ENCODE data around the gene IBSP. TPM values are rescaled to one million over a fixed set of nuclear protein-coding genes. Genes with fewer than 3 reads are reported as not detected.

The IBSP gene
- total and polyA plus RNA-seq, 7 experiments from 2014 or later, result not detected

GRCh38 chr4:87844452-87844851 is 45.1 kb downstream of the IBSP start:
- no peak overlapping the region for H3K4me3 Mint-ChIP-seq
- intact Hi-C loops (cut with micrococcal nuclease), result loop anchor here in 1 of 2 donors (10.0 kb wide), 1 partner anchor 470 kb away; no protein-coding TSS in a partner anchor
- no peaks in the 10 kb centered on the region for H3K36me3 ChIP-seq (ENCODE audit: control insufficient read depth in 2 of 3, insufficient read depth in 3 of 3, low read length in 3 of 3)
- no peak overlapping the region for H3K27ac ChIP-seq (ENCODE audit: low read depth, low read length)
- CTCF ChIA-PET, result no interaction called here
- POLR2A ChIA-PET, result no interaction called here
- no peak for DNase-seq
- no peaks in the 10 kb centered on the region for H3K9me3 ChIP-seq (ENCODE audit: control insufficient read depth in 2 of 3, low read length in 3 of 3)
- peaks cover 0 to 8% of the 10 kb centered on the region in 2 donors for H3K4me1 ChIP-seq (ENCODE audit: control insufficient read depth in 2 of 2, insufficient read depth in 2 of 2, low read length in 2 of 2)
- H3K27me3 ChIP-seq (ENCODE audit: control insufficient read depth in 2 of 2, insufficient read depth in 2 of 2, low read length in 2 of 2), result no peaks in the 10 kb centered on the region
- ATAC-seq, result no peak
- H3K4me1 Mint-ChIP-seq, result peaks cover 7 to 15% (median 13%) of the 10 kb centered on the region in 7 donors
- H3K27me3 Mint-ChIP-seq, result peaks cover 30 to 56% (median 49%) of the 10 kb centered on the region in 5 donors
- no peak overlapping the region for H3K27ac Mint-ChIP-seq
- no peak overlapping the region for H3K4me3 ChIP-seq (ENCODE audit: low read length)
- no peaks in the 10 kb centered on the region for H3K36me3 Mint-ChIP-seq
- H3K9me3 Mint-ChIP-seq, result no peaks in the 10 kb centered on the region

- H3K9me3 ChIP-seq (ENCODE audit: control insufficient read depth in 2 of 3, low read length in 3 of 3), result no peaks in the 10 kb centered on the region
- peaks cover 0 to 9% of the 10 kb centered on the region in 2 donors for H3K4me1 ChIP-seq (ENCODE audit: control insufficient read depth in 2 of 2, insufficient read depth in 2 of 2, low read length in 2 of 2)
- H3K4me3 Mint-ChIP-seq, result peak overlapping the region in 1 of 10 donors; percentile 45
- H3K27me3 Mint-ChIP-seq, result peaks cover 23 to 50% (median 43%) of the 10 kb centered on the region in 5 donors
- H3K27ac Mint-ChIP-seq, result no peak overlapping the region
- no peaks in the 10 kb centered on the region for H3K36me3 Mint-ChIP-seq
- ChIA-PET CTCF (no interaction called here), POLR2A (no interaction called here)
- H3K36me3 ChIP-seq (ENCODE audit: control insufficient read depth in 2 of 3, insufficient read depth in 3 of 3, low read length in 3 of 3), result no peaks in the 10 kb centered on the region
- peaks cover 10 to 21% (median 14%) of the 10 kb centered on the region in 7 donors for H3K4me1 Mint-ChIP-seq
- DNase-seq (no peak), ATAC-seq (no peak)
- no peak overlapping the region for H3K4me3 ChIP-seq (ENCODE audit: low read length)
- no peaks in the 10 kb centered on the region for H3K27me3 ChIP-seq (ENCODE audit: control insufficient read depth in 2 of 2, insufficient read depth in 2 of 2, low read length in 2 of 2)
- H3K27ac ChIP-seq (ENCODE audit: low read depth, low read length), result no peak overlapping the region
- intact Hi-C loops (cut with micrococcal nuclease), result loop anchor here (5.0 to 10.0 kb wide), 2 partner anchors 471 to 694 kb away; no protein-coding TSS in a partner anchor
- H3K9me3 Mint-ChIP-seq, result no peaks in the 10 kb centered on the region
These were observed 46.9 kb downstream of the IBSP start for GRCh38 chr4:87846226-87846625.

GRCh38 chr4:87848622-87849351 is 49.4 kb downstream of the IBSP start:
- peak overlapping the region; percentile 26 for H3K4me3 ChIP-seq (ENCODE audit: low read length)
- peaks cover 10 to 21% (median 14%) of the 10 kb centered on the region in 7 donors for H3K4me1 Mint-ChIP-seq
- peak overlapping the region in 8 of 10 donors; percentile 37 to 78 (median 62) for H3K4me3 Mint-ChIP-seq
- POLR2A ChIA-PET, result no interaction called here
- no peaks in the 10 kb centered on the region for H3K27me3 ChIP-seq (ENCODE audit: control insufficient read depth in 2 of 2, insufficient read depth in 2 of 2, low read length in 2 of 2)
- no peak overlapping the region for H3K27ac ChIP-seq (ENCODE audit: low read depth, low read length)
- peak in 6 of 9 donors; percentile 9 to 37 (median 26) for DNase-seq
- intact Hi-C loops (cut with micrococcal nuclease), result loop anchor here (1.0 to 10.0 kb wide), 7 partner anchors 169 to 696 kb away; no protein-coding TSS in a partner anchor
- H3K9me3 ChIP-seq (ENCODE audit: control insufficient read depth in 2 of 3, low read length in 3 of 3), result no peaks in the 10 kb centered on the region
- ATAC-seq, result peak; percentile 77
- H3K9me3 Mint-ChIP-seq, result no peaks in the 10 kb centered on the region
- no peak overlapping the region for H3K27ac Mint-ChIP-seq
- H3K36me3 ChIP-seq (ENCODE audit: control insufficient read depth in 2 of 3, insufficient read depth in 3 of 3, low read length in 3 of 3), result no peaks in the 10 kb centered on the region
- peaks cover 0 to 9% of the 10 kb centered on the region in 2 donors for H3K4me1 ChIP-seq (ENCODE audit: control insufficient read depth in 2 of 2, insufficient read depth in 2 of 2, low read length in 2 of 2)
- CTCF ChIA-PET, result interaction anchor here (0.6 to 1.7 kb wide), 4 partner anchors 10 to 363 kb away, joined by 3 to 11 read pairs (median 4); no protein-coding TSS in a partner anchor
- H3K36me3 Mint-ChIP-seq, result no peaks in the 10 kb centered on the region
- H3K27me3 Mint-ChIP-seq, result peaks cover 16 to 41% (median 30%) of the 10 kb centered on the region in 5 donors

- Histone ChIP-seq H3K27ac (ENCODE audit: low read depth, low read length) (no peak overlapping the region), H3K4me3 (ENCODE audit: low read length) (no peak overlapping the region), H3K4me1 (ENCODE audit: control insufficient read depth in 2 of 2, insufficient read depth in 2 of 2, low read length in 2 of 2) (peaks cover 0 to 9% of the 10 kb centered on the region in 2 donors), H3K36me3 (ENCODE audit: control insufficient read depth in 2 of 3, insufficient read depth in 3 of 3, low read length in 3 of 3) (no peaks in the 10 kb centered on the region), H3K9me3 (ENCODE audit: control insufficient read depth in 2 of 3, low read length in 3 of 3) (no peaks in the 10 kb centered on the region), H3K27me3 (ENCODE audit: control insufficient read depth in 2 of 2, insufficient read depth in 2 of 2, low read length in 2 of 2) (no peaks in the 10 kb centered on the region)
- H3K36me3 Mint-ChIP-seq, result no peaks in the 10 kb centered on the region
- ChIA-PET POLR2A (no interaction called here), CTCF (interaction anchor here (0.6 to 1.7 kb wide), 3 partner anchors 10 to 362 kb away, joined by 3 to 11 read pairs (median 4); no protein-coding TSS in a partner anchor)
- H3K4me1 Mint-ChIP-seq, result peaks cover 10 to 21% (median 14%) of the 10 kb centered on the region in 7 donors
- no peak overlapping the region for H3K27ac Mint-ChIP-seq
- peaks cover 14 to 36% (median 24%) of the 10 kb centered on the region in 5 donors for H3K27me3 Mint-ChIP-seq
- peak overlapping the region in 2 of 10 donors; percentile 1 to 75 for H3K4me3 Mint-ChIP-seq
- no peaks in the 10 kb centered on the region for H3K9me3 Mint-ChIP-seq
- peak; percentile 72 for ATAC-seq
- intact Hi-C loops (cut with micrococcal nuclease), result loop anchor here (1.0 to 10.0 kb wide), 7 partner anchors 170 to 697 kb away; no protein-coding TSS in a partner anchor
- DNase-seq, result peak in 2 of 9 donors; percentile 12 to 21
These were observed 50.3 kb downstream of the IBSP start for GRCh38 chr4:87849612-87850011.

DNA sequence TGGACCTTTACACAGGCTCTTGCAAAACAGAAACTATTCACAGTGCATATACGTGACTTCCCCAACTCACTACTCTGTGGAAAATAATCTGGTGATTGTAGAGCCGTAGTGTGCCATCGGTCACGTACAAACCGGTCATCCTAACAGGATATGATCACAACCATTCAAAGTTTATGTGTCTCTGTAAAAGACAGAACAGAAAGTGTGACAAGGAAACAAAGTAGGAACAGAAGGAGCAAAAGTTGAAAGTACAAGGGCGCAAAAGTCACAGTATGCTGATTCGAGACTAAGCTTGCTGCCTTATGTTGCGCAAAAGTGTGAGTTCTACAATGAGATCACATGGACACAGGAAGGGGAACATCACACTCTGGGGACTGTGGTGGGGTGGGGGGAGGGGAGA is 52.0 kb downstream of the IBSP start:
- peaks cover 5 to 26% (median 13%) of the 10 kb centered on the region in 5 donors for H3K27me3 Mint-ChIP-seq
- no peaks in the 10 kb centered on the region for H3K36me3 Mint-ChIP-seq
- H3K9me3 Mint-ChIP-seq, result no peaks in the 10 kb centered on the region
- no peaks in the 10 kb centered on the region for H3K9me3 ChIP-seq (ENCODE audit: control insufficient read depth in 2 of 3, low read length in 3 of 3)
- no peak overlapping the region for H3K4me3 ChIP-seq (ENCODE audit: low read length)
- intact Hi-C loops (cut with micrococcal nuclease), result no loop called here
- H3K4me1 Mint-ChIP-seq, result peaks cover 10 to 21% (median 14%) of the 10 kb centered on the region in 7 donors
- CTCF ChIA-PET, result no interaction called here
- H3K4me1 ChIP-seq (ENCODE audit: control insufficient read depth in 2 of 2, insufficient read depth in 2 of 2, low read length in 2 of 2), result peaks cover 0 to 9% of the 10 kb centered on the region in 2 donors
- no peak overlapping the region for H3K4me3 Mint-ChIP-seq
- no peaks in the 10 kb centered on the region for H3K36me3 ChIP-seq (ENCODE audit: control insufficient read depth in 2 of 3, insufficient read depth in 3 of 3, low read length in 3 of 3)
- DNase-seq (no peak), ATAC-seq (peak; percentile 67)
- H3K27ac ChIP-seq (ENCODE audit: low read depth, low read length), result no peak overlapping the region
- POLR2A ChIA-PET, result no interaction called here
- H3K27ac Mint-ChIP-seq, result no peak overlapping the region
- H3K27me3 ChIP-seq (ENCODE audit: control insufficient read depth in 2 of 2, insufficient read depth in 2 of 2, low read length in 2 of 2), result no peaks in the 10 kb centered on the region

DNA sequence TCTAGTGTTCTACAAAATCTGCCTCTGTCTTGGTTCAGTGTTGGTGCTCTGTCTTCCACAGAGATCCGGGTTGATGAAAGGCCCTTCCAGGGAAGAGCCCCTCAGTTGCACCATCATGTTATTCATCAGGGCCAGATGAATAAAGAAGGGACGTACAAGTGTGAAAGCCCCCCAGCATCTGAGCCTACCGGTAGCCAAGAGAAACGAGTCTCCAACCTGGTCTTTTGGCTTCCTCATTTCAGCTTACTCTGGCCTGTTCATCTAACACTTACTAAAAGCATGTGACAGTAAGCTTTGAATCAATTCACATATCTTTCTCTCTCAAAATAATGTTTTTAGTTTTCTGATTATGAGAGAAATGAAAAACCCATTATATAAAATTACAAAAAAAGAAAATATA is 52.6 kb downstream of the IBSP start:
- Histone ChIP-seq H3K4me3 (ENCODE audit: low read length) (no peak overlapping the region), H3K36me3 (ENCODE audit: control insufficient read depth in 2 of 3, insufficient read depth in 3 of 3, low read length in 3 of 3) (no peaks in the 10 kb centered on the region), H3K4me1 (ENCODE audit: control insufficient read depth in 2 of 2, insufficient read depth in 2 of 2, low read length in 2 of 2) (peaks cover 0 to 9% of the 10 kb centered on the region in 2 donors), H3K27me3 (ENCODE audit: control insufficient read depth in 2 of 2, insufficient read depth in 2 of 2, low read length in 2 of 2) (no peaks in the 10 kb centered on the region), H3K9me3 (ENCODE audit: control insufficient read depth in 2 of 3, low read length in 3 of 3) (no peaks in the 10 kb centered on the region), H3K27ac (ENCODE audit: low read depth, low read length) (no peak overlapping the region)
- peaks cover under 1 to 27% (median 15%) of the 10 kb centered on the region in 5 donors for H3K27me3 Mint-ChIP-seq
- DNase-seq (no peak), ATAC-seq (no peak)
- no peaks in the 10 kb centered on the region for H3K9me3 Mint-ChIP-seq
- ChIA-PET POLR2A (no interaction called here), CTCF (interaction anchor here (1.3 kb wide), 1 partner anchor 367 kb away, joined by 5 read pairs; no protein-coding TSS in a partner anchor)
- intact Hi-C loops (cut with micrococcal nuclease), result loop anchor here in 1 of 2 donors (2.0 kb wide), 1 partner anchor 663 kb away; no protein-coding TSS in a partner anchor
- no peaks in the 10 kb centered on the region for H3K36me3 Mint-ChIP-seq
- peaks cover 10 to 21% (median 14%) of the 10 kb centered on the region in 7 donors for H3K4me1 Mint-ChIP-seq
- H3K4me3 Mint-ChIP-seq, result no peak overlapping the region
- H3K27ac Mint-ChIP-seq, result no peak overlapping the region
